HG03196 (cell line): ENCODE results near the gene SPEM2.

ENCODE experiments used
- ATAC-seq: cut with Tn5 transposase; IDR thresholded peaks from one replicate; pipeline ENCODE4 v1.9.1; 2021; ENCODE audit not compliant: unreplicated experiment

Gene SPEM2

DNA sequence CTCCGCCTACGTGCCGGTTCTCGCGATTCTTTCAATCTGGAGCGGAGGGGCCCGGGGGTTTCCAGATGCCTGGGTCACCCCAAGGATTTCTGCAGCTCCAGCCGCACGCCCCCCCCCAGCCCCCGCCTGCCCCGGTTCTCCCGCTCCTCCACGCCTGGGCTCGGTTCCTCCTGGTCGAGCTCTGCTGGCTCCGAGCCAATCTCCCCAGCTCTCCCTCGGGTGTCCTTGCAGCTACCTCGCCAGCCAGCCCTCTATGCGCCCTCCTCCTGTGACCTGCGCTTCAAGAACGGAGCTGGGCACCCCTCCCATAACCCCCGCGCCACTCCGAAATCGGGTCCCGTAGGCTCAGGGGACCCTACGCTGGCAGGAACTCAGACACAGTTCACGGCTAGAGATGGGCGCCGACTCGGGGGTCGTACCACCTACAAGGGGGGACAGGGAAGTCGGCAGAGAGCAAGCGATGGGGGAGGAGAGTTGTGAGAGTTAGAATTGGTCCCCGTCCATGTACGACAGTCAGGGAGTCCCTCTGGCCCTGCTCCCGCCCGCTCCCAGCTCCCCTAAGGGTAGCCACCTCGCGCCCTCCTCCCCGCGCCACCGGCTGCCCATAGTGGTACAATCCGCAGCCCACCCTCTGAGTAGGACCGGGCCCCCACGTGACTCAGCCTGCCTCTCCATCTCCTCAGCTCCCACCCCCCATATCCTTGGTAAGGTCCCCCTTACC is 14.9 kb downstream of the SPEM2 start:
- no peak for ATAC-seq

DNA sequence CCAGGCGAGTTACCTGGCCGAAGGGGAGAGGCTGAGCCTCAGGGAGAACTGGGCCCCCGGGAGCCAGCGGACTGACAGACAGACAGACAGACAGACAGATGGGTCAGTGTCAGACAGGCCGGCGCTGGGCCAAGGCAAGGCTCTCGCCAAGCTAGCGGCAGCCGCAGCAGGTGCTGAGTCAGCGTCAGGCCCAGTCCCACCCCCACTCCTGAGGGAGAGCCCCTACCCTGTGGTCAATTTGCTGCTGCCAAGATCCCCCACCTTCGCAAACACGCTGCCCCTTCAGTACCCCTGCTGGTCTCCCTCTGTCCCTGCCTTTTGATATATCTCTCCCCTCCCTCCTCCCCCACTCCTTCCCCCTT is 15.4 kb downstream of the SPEM2 start:
- no peak for ATAC-seq

DNA sequence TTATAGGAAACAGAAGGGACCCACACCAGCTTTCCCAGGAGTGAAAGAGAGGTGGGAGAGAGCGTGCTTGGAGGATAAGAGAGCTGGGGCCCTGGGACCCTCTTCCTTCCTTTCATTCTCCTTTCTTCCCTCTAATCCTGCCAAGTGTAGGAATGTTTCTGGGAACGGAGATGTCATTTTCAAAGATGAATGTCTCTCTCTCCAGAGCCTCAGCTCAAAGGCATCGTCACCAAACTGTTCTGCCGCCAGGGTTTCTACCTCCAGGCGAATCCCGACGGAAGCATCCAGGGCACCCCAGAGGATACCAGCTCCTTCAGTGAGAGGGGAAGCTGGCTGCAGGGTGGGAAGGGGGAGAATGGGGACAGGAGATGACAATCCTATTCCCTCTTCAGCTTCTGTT is 15.8 kb downstream of the SPEM2 start:
- ATAC-seq: no peak

DNA sequence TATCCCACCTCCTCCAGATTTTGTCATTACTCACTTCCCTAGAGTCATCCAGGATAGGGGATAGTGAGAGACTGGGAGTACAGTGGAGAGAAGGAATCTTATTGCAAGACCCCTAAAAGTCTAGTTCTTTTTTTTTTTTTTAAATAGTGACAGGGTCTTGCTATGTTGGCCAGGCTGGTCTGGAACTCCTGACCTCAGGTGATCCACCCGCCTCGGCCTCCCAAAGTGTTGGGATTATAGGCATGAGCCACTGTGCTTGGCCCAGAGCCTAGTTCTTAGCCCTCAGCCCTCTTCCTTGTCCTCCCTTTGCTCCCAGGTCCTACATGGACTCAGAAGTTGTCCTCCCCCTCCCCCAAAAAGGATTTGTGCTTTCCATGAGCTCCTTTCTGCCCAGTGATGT is 16.7 kb downstream of the SPEM2 start:
- no peak for ATAC-seq

- no peak for ATAC-seq
These were observed 18.4 kb downstream of the SPEM2 start for GRCh38 chr17:7443499-7444485.

DNA sequence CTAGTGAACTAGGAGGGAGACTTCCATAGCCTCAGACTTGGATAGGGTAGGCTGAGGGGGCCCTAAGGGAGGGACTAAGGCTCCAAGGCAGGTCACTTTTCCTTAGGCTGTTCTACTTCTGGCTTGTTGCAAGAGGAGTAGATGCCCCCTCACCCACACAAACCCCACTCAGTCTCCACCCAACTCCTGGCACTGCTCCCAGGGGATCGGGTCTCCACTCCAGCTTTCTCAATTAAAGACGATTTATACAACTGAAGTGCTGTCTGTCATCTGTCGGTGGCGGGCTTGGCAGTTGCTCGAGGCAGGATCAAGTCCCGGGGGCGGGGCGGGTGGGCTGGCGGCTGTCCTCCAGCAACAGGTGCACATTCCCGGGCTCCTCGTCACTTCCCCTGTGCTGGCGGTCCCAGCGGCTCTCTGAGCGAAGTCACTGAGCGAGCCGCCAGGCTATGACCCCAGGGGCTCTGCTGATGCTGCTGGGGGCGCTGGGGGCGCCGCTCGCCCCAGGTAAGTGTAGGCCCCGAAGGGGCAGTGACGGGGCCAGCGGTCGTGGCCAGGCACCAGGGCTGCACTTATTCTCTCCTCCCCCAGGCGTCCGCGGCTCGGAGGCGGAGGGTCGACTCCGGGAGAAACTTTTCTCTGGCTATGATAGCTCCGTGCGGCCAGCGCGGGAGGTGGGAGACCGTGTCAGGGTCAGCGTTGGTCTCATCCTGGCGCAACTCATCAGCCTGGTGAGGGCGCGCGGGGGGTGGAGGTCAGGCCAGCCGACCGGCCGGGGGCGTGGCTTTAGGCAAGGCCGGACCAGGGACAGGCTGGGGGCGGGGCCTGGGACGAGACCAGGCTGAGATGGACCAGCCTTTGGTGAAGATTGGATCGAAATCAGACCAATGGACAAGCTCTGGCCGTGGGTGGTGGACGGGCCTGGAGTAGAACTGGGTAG is 19.5 kb downstream of the SPEM2 start, which contains the start of gene CHRNB1:
Gene CHRNB1, plus strand, starts transcription at position 380 of the 937 bp plus-strand sequence. Its CDS starts 67 bp downstream, at position 447.
- no peak for ATAC-seq

GRCh38 chr17:7445619-7445968 is 20.2 kb downstream of the SPEM2 start:
- ATAC-seq: no peak

GRCh38 chr17:7448461-7448860 is 23.0 kb downstream of the SPEM2 start:
- ATAC-seq: no peak

- no peak for ATAC-seq
These were observed 34.6 kb downstream of the SPEM2 start for GRCh38 chr17:7459961-7460545.

DNA sequence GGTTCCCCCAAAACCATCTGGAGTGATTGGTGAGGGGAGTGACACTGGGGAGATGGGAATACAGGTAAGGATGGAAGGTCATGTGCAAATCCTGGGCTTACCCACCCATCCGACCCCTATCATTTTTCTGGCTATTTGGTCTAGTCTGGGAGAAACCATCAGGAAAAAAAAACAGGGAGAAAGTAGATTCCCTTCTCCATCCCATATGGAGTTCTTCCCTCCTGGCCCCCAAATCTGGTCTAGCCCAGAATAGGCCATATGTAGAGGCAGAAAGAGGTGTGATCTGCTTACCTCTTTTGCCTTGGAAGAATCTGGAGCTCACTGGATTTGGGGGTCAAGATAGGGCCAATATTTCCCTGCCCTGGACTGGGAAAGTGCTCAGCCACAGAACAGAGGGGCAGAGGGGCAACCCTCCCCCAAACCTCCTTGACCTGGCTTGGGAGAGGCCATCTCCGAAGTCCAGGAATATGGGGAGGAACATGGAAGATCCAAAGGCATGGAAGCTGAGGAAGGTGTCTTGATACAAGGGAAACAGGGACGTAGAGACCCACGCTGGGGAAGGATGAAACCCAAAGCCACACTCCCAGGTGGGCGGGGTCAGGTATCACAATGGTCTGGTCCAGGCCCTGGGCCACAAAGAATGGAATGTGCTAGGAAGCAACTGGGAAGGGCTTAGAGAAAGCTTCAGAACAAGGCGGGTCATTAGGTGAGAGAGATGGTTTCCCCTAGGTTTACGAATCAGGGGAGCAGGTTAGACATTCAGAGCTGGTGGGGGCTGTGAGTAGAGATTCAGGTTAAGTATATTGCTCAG is 35.6 kb downstream of the SPEM2 start:
- ATAC-seq: no peak

GRCh38 chr17:7462474-7463371 is 37.3 kb downstream of the SPEM2 start:
- no peak for ATAC-seq

- no peak for ATAC-seq
These were observed 38.0 kb downstream of the SPEM2 start for GRCh38 chr17:7463372-7463846.

DNA sequence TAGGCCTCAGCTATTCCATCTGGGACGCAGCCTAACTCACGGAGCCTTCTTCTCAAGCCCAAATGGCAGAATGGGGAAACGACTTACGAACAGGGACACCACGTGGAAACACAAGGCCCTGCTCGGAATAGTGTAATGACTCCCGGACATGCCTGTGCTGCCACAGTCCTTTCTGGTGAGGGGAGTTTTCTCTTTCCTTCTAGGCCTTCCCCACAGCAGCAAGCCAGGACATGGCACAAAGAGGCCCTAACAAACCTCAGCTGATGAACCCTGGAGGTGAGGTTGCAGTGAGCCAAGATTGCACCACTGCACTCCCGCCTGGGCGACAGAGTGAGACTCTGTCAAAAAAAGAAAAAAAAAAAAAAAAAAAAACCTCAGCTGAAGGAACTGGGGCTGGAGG is 38.7 kb downstream of the SPEM2 start:
- ATAC-seq: no peak

- ATAC-seq: no peak
These were observed 40.3 kb downstream of the SPEM2 start for GRCh38 chr17:7465597-7466275.

DNA sequence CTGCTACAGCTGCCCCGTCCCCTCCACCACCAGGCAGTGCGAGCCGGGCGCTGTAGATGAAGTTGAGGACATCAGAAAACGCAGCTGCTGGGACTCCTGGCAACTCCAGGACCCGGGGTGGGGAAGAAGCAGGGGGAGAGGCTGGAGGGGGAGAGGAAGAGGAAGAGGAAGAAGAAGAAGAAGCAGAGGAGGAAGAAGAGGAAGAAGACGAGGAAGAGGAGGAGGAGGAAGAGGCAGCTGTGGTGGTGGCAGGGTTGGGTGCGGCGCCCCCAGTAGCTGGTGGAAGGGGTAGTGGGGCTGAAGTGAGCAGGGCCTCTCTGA is 40.9 kb downstream of the SPEM2 start:
- no peak for ATAC-seq

- ATAC-seq: no peak
These were observed 41.4 kb downstream of the SPEM2 start for GRCh38 chr17:7466639-7467341.

DNA sequence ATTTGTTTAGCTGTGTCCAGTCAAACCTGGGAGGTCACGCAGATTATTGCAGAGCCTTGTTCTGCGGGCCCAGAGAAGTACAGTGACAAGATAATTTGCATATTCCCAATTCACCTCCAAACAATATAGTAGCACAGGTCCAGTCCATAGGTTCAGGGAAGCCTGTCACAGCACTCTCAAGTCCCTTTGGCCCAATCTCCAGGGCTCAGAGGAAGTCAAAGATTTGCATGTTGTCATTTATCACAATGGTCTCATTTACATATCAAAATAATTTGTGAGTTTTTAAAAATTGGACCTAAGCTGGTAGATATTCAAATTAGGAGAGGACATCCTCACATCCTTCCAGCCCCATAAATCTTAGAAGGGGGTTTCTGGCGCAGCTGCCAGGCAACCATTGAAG is 42.1 kb downstream of the SPEM2 start:
- no peak for ATAC-seq

DNA sequence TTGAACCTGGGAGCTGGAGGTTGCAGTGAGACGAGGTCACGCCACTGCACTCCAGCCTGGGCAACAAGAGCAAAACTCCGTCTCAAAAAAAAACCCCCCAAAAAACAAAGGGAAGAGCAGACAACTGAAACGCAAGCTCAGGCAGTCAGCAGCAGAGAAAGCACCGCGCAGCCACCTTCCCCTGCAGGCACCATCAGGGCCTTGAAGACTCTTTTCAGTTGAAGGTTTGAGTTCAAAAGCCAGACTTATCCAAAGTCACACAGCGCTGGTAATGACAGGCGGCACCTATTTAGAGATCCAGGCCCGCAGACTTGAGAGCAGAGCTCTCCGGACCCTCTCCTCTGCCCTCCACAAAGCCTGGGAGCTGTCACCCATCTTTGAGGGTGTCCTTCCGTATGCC is 42.9 kb downstream of the SPEM2 start:
- no peak for ATAC-seq
